NCI-H345 treated with DMSO at 0.1 percent for 48 hours (cell line): Measurements from ENCODE around the gene EGLN2.
"Not testable (repeated sequence)": the region's sequence is repeated elsewhere in the genome, so short reads cannot be mapped to it uniquely, and the experiment has no call there.

Experiments used
- DNase-seq: peaks from one replicate; lab custom pipeline; 2025; ENCODE audit not compliant: unreplicated experiment; lab: John Stamatoyannopoulos, UW

The EGLN2 gene

GRCh38 chr19:40801426-40802299 is 2.7 kb downstream of the EGLN2 start:
- no peak for DNase-seq

GRCh38 chr19:40802300-40803169 is 3.5 kb downstream of the EGLN2 start:
- no peak for DNase-seq

GRCh38 chr19:40803170-40803856 is 4.3 kb downstream of the EGLN2 start:
- DNase-seq, result no peak

GRCh38 chr19:40803857-40804782 is 5.1 kb downstream of the EGLN2 start:
- no peak for DNase-seq

- DNase-seq, result no peak
Observed at GRCh38 chr19:40804783-40805242, 5.8 kb downstream of the EGLN2 start.

- no peak for DNase-seq
Observed at GRCh38 chr19:40805258-40805868, 6.4 kb downstream of the EGLN2 start.

- DNase-seq, result no peak
Observed at GRCh38 chr19:40806423-40807146, 7.6 kb downstream of the EGLN2 start.

GRCh38 chr19:40807147-40808020 is 8.4 kb downstream of the EGLN2 start:
- no peak for DNase-seq

- no peak for DNase-seq
Observed at GRCh38 chr19:40808021-40808325, 9.0 kb downstream of the EGLN2 start.

- no peak for DNase-seq
Observed at GRCh38 chr19:40808497-40808896, 9.5 kb downstream of the EGLN2 start.

GRCh38 chr19:40809358-40810086 is 10.5 kb downstream of the EGLN2 start:
- DNase-seq, result no peak

GRCh38 chr19:40810160-40810559 is 11.2 kb downstream of the EGLN2 start:
- no peak for DNase-seq

GRCh38 chr19:40810649-40811408 is 11.8 kb downstream of the EGLN2 start:
- peak; percentile 68 for DNase-seq

- DNase-seq, result no peak
Observed at GRCh38 chr19:40811478-40812341, 12.7 kb downstream of the EGLN2 start.

GRCh38 chr19:40812571-40812970 is 13.6 kb downstream of the EGLN2 start:
- not testable (repeated sequence) for DNase-seq

GRCh38 chr19:40813182-40813581 is 14.2 kb downstream of the EGLN2 start:
- no peak for DNase-seq
